H9 (cell line): ENCODE data around the gene SVEP1. TPM values are rescaled to one million over a fixed set of nuclear protein-coding genes. Genes with fewer than 3 reads are reported as not detected.
A peak's percentile ranks its signal among the peaks of the same experiment; 100 is the strongest.

ENCODE experiments used
- DNase-seq: peaks from one replicate; pipeline ENCODE4 v3.0.0-alpha.2; 2017
- H2AFZ ChIP-seq: one replicate; pipeline ENCODE4 v1.6.1; 2013; ENCODE audit warnings: mild to moderate bottlenecking, low read length, control low read depth, moderate library complexity
- H2AK5ac ChIP-seq: 2 replicates; pipeline ENCODE4 v1.6.1; 2013; ENCODE audit warnings: low read length, control low read depth, mixed read lengths; ENCODE audit not compliant: insufficient read length
- H2BK120ac ChIP-seq: one replicate; pipeline ENCODE4 v1.6.1; 2013; ENCODE audit warnings: low read depth, mild to moderate bottlenecking, low read length, control low read depth, inconsistent platforms; ENCODE audit not compliant: poor library complexity, severe bottlenecking
- H2BK12ac ChIP-seq: 2 replicates; pipeline ENCODE4 v1.6.1; 2013; ENCODE audit warnings: low read length, control low read depth, mixed read lengths, low read depth; ENCODE audit not compliant: insufficient read length
- H2BK15ac ChIP-seq: 2 replicates; pipeline ENCODE4 v1.6.1; 2013; ENCODE audit warnings: low read depth, low read length, control low read depth
- H2BK20ac ChIP-seq: one replicate; pipeline ENCODE4 v1.6.1; 2013; ENCODE audit warnings: low read depth, mild to moderate bottlenecking, low read length, control low read depth, inconsistent platforms; ENCODE audit not compliant: poor library complexity, severe bottlenecking
- H2BK5ac ChIP-seq: 2 replicates; pipeline ENCODE4 v1.6.1; 2013; ENCODE audit warnings: low read length, control low read depth, mixed read lengths; ENCODE audit not compliant: insufficient read length
- H3K14ac ChIP-seq: 2 replicates; pipeline ENCODE4 v1.6.1; 2013; ENCODE audit warnings: low read length, control low read depth; ENCODE audit not compliant: insufficient read depth
- H3K18ac ChIP-seq: 2 replicates; pipeline ENCODE4 v1.6.1; 2013; ENCODE audit warnings: low read depth, mild to moderate bottlenecking, mixed read lengths, low read length, control low read depth; ENCODE audit not compliant: insufficient read length
- H3K23ac ChIP-seq: 2 replicates; pipeline ENCODE4 v1.6.1; 2013; ENCODE audit warnings: low read length, control low read depth, mixed read lengths, low read depth; ENCODE audit not compliant: insufficient read length
- H3K23me2 ChIP-seq: 2 replicates; pipeline ENCODE4 v1.6.1; 2013; ENCODE audit warnings: low read depth, mild to moderate bottlenecking, mixed read lengths, low read length, control low read depth; ENCODE audit not compliant: insufficient read length, poor library complexity, severe bottlenecking
- H3K27ac ChIP-seq: 2 replicates; pipeline ENCODE4 v1.5.1; 2013; ENCODE audit warnings: low read length, control low read depth, mixed read lengths, low read depth; ENCODE audit not compliant: insufficient read length
- H3K27me3 ChIP-seq: 2 replicates; pipeline ENCODE4 v1.6.1; 2013; ENCODE audit warnings: low read length, control low read depth, inconsistent platforms; ENCODE audit not compliant: insufficient read depth
- H3K4ac ChIP-seq: 2 replicates; pipeline ENCODE4 v1.6.1; 2013; ENCODE audit warnings: low read depth, mild to moderate bottlenecking, control low read depth, inconsistent platforms, low read length, moderate library complexity
- H3K4me1 ChIP-seq: 2 replicates; pipeline ENCODE4 v1.6.1; 2013; ENCODE audit warnings: low read length, control low read depth, inconsistent platforms; ENCODE audit not compliant: insufficient read depth
- H3K4me2 ChIP-seq: 2 replicates; pipeline ENCODE4 v1.6.1; 2013; ENCODE audit warnings: low read length, control low read depth, mixed read lengths; ENCODE audit not compliant: insufficient read length, insufficient read depth
- H3K56ac ChIP-seq: 2 replicates; pipeline ENCODE4 v1.6.1; 2013; ENCODE audit warnings: low read depth, mild to moderate bottlenecking, mixed read lengths, low read length, control low read depth; ENCODE audit not compliant: insufficient read length
- H3K79me1 ChIP-seq: 2 replicates; pipeline ENCODE4 v1.6.1; 2013; ENCODE audit warnings: low read depth, mild to moderate bottlenecking, moderate library complexity, low read length, control low read depth, inconsistent platforms; ENCODE audit not compliant: insufficient read depth, poor library complexity, severe bottlenecking
- H3K79me2 ChIP-seq: 2 replicates; pipeline ENCODE4 v1.6.1; 2013; ENCODE audit warnings: low read length, control low read depth, inconsistent platforms; ENCODE audit not compliant: insufficient read depth
- H3K9ac ChIP-seq: 2 replicates; pipeline ENCODE4 v1.6.1; 2013; ENCODE audit warnings: low read length, control low read depth, mixed read lengths; ENCODE audit not compliant: insufficient read length; ENCODE audit errors: extremely low read depth
- H3K9me3 ChIP-seq: one replicate; pipeline ENCODE4 v1.6.1; 2013; ENCODE audit warnings: low read depth, low read length, inconsistent platforms; ENCODE audit not compliant: control insufficient read depth
- H3T11ph ChIP-seq: one replicate; pipeline ENCODE4 v1.6.1; 2013; ENCODE audit warnings: mild to moderate bottlenecking, low read length, control low read depth, inconsistent platforms
- H4K20me1 ChIP-seq: one replicate; pipeline ENCODE4 v1.6.1; 2013; ENCODE audit not compliant: control insufficient read depth, insufficient read length, insufficient read depth
- H4K5ac ChIP-seq: 2 replicates; pipeline ENCODE4 v1.6.1; 2013; ENCODE audit warnings: low read depth, mild to moderate bottlenecking, mixed read lengths, low read length, control low read depth; ENCODE audit not compliant: insufficient read length
- H4K8ac ChIP-seq: replicated peaks from 2 replicates; pipeline ENCODE4 v1.6.1; 2013; ENCODE audit warnings: low read length, control low read depth, mixed read lengths, low read depth; ENCODE audit not compliant: insufficient read length
- H4K91ac ChIP-seq: 2 replicates; pipeline ENCODE4 v1.6.1; 2013; ENCODE audit warnings: low read depth, mild to moderate bottlenecking, moderate library complexity, mixed read lengths, low read length, control low read depth; ENCODE audit not compliant: insufficient read length
- H3K27ac Mint-ChIP-seq, 3 experiments: 2 replicates in 2 of 3; 3 replicates in 1 of 3; pipeline ENCODE4 v1.8.0; 2020 to 2021; ENCODE audit warnings: mixed read lengths in 3 of 3, mild to moderate bottlenecking in 1 of 3, moderate library complexity in 1 of 3
- H3K27me3 Mint-ChIP-seq: 2 replicates; pipeline ENCODE4 v1.8.0; 2021; ENCODE audit warnings: low read depth, mild to moderate bottlenecking, moderate library complexity, mixed read lengths
- H3K36me3 Mint-ChIP-seq, 3 experiments: 2 replicates in 2 of 3; 3 replicates in 1 of 3; pipeline ENCODE4 v1.8.0; 2020 to 2021; ENCODE audit warnings: low read depth in 3 of 3, mixed read lengths in 3 of 3; ENCODE audit not compliant: insufficient read depth in 1 of 3
- H3K4me1 Mint-ChIP-seq, 2 experiments: 2 replicates each; pipeline ENCODE4 v1.8.0; 2020; ENCODE audit warnings: mixed read lengths in 2 of 2
- H3K4me3 Mint-ChIP-seq, 2 experiments: 2 replicates in 1 of 2; 3 replicates in 1 of 2; pipeline ENCODE4 v1.8.0; 2020 to 2021; ENCODE audit warnings: mild to moderate bottlenecking in 2 of 2, mixed read lengths in 2 of 2, moderate library complexity in 1 of 2
- H3K9me3 Mint-ChIP-seq, 2 experiments: 2 replicates in 1 of 2; 3 replicates in 1 of 2; pipeline ENCODE4 v1.8.0; 2020; ENCODE audit warnings: mild to moderate bottlenecking in 2 of 2, mixed read lengths in 2 of 2, moderate library complexity in 1 of 2
- WGBS: extraction: QIAGEN DNeasy Blood & Tissue Kit; methylation state at CpG from one replicate; pipeline ENCODE4 v1.1.7; 2013; ENCODE audit warnings: missing lambda C conversion rate, low lambda C conversion rate, mixed read lengths; ENCODE audit not compliant: insufficient read length; ENCODE audit errors: extremely low coverage; 5-methylcytosine and 5-hydroxymethylcytosine counted together
- total RNA-seq: library from RNA; stranded (reverse); gene quantifications from 2 replicates; pipeline ENCODE4 v1.2.1, GENCODE V29; 2021
- TF ChIP-seq, protein P1 (sequence below): fragments of 200-600 bp; sonication (generic); conservative IDR thresholded peaks from 3 replicates; pipeline ENCODE4 v1.8.0; 2021; ENCODE audit warnings: antibody characterized with exemption, mild to moderate bottlenecking

Gene SVEP1
- total RNA-seq, 1 experiment from 2014 or later, result 0.17 TPM

DNA sequence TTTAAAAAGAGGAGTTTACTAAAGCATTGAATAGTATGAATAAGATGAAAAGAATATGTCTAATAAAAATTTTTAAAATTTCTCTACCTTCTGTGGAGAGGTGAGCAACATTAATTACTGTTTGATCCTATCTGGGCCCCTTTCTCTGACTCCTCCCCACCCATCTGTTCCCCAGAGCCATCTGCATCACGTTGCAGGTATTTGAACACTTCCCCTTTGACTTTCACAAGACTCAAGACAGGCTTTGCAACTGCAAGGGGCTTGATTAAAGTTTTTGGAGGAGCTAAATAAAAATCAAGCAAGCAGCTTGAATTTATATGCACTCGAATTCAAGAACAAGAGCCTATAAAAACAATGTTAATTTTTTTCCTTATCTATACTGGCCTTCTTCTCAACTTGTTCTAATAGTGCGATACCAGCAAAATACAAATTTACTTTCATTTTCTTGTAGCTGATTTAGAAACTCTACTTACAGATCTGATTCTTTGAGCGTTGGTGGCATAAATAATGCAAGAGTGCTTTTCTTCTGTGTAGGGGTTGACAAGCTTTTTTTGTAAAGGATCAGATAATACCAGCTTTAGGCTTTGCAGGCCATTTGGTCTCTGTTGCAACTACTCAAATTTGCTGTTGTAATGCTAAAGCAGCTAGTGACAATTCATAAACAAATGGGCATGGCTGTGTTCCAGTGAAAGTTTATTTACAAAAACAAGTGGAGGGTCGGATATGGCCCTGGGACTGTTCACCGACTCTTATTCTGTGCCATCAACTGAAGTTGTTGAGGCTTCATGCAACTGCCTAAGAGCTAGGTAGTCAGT lies 263.1 kb downstream of the SVEP1 start:
- no peak overlapping the region for H2AK5ac ChIP-seq
- Mint-ChIP-seq H3K36me3 (peaks cover 2 to 4% (median 3%) of the 10 kb centered on the region in 3 experiments; a peak in 4 of 7 replicates), H3K27ac (peak overlapping the region; percentile 5 to 23 (median 11); a peak in 2 of 7 replicates), H3K4me3 (no peak overlapping the region), H3K27me3 (no peaks in the 10 kb centered on the region), H3K9me3 (peaks cover 7 to 9% of the 10 kb centered on the region in 2 experiments; a peak in 3 of 5 replicates), H3K4me1 (peaks cover 10 to 11% of the 10 kb centered on the region in 2 experiments)
- H3T11ph ChIP-seq, result no peak overlapping the region
- H4K8ac ChIP-seq, result no peak overlapping the region
- H4K20me1 ChIP-seq, result no peaks in the 10 kb centered on the region
- H3K23me2 ChIP-seq, result no peaks in the 10 kb centered on the region
- no peak overlapping the region for H2BK12ac ChIP-seq
- H2BK20ac ChIP-seq, result no peak overlapping the region
- no peaks in the 10 kb centered on the region for H3K4me1 ChIP-seq
- H3K4ac ChIP-seq, result no peak overlapping the region
- H3K79me2 ChIP-seq, result no peaks in the 10 kb centered on the region
- no peak for DNase-seq
- H3K14ac ChIP-seq, result no peak overlapping the region
- no peak overlapping the region for H3K27ac ChIP-seq
- H3K9me3 ChIP-seq, result no peaks in the 10 kb centered on the region
- no peak overlapping the region for H2BK120ac ChIP-seq
- H3K56ac ChIP-seq, result no peak overlapping the region
- H3K4me2 ChIP-seq, result no peak overlapping the region
- no peak overlapping the region for H2BK15ac ChIP-seq
- no peak overlapping the region for H3K18ac ChIP-seq
- H2BK5ac ChIP-seq, result no peak overlapping the region
- H3K23ac ChIP-seq, result no peak overlapping the region
- H4K91ac ChIP-seq, result no peak overlapping the region
- H3K27me3 ChIP-seq, result no peaks in the 10 kb centered on the region
- no peak overlapping the region for H4K5ac ChIP-seq
- TF ChIP-seq, protein P1, sequence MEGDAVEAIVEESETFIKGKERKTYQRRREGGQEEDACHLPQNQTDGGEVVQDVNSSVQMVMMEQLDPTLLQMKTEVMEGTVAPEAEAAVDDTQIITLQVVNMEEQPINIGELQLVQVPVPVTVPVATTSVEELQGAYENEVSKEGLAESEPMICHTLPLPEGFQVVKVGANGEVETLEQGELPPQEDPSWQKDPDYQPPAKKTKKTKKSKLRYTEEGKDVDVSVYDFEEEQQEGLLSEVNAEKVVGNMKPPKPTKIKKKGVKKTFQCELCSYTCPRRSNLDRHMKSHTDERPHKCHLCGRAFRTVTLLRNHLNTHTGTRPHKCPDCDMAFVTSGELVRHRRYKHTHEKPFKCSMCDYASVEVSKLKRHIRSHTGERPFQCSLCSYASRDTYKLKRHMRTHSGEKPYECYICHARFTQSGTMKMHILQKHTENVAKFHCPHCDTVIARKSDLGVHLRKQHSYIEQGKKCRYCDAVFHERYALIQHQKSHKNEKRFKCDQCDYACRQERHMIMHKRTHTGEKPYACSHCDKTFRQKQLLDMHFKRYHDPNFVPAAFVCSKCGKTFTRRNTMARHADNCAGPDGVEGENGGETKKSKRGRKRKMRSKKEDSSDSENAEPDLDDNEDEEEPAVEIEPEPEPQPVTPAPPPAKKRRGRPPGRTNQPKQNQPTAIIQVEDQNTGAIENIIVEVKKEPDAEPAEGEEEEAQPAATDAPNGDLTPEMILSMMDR, result no peak
- H3K9ac ChIP-seq, result no peak overlapping the region
- no peaks in the 10 kb centered on the region for H3K79me1 ChIP-seq
- H2AFZ ChIP-seq, result no peak overlapping the region
- no CpG with 5 or more reads among the region's 6 CpGs for WGBS

Other genes with a start within 250 kb of the SVEP1 start
- not detected in 2 replicates for gene TXNDC8, start 241.9 kb downstream of the SVEP1 start, total RNA-seq
- not detected in 2 replicates for gene MUSK, start 89.0 kb upstream of the SVEP1 start, total RNA-seq